HCT116 (cell line): ENCODE results near the gene ZFYVE27. TPM values are rescaled to one million over a fixed set of nuclear protein-coding genes. Genes with fewer than 3 reads are reported as not detected.

Experiments
- ATAC-seq: fragments of 200-7000 bp; cut with Tn5 transposase; 2 replicates; pipeline ENCODE4 v1.9.1; 2020; ENCODE audit warnings: mild to moderate bottlenecking, moderate library complexity
- BruUV-seq: library from RNA; stranded (reverse); fragments of 400-500 nt; replicated peaks from 2 replicates; lab custom pipeline; 2021; lab: Mats Ljungman, UMichigan
- CTCF ChIA-PET: fragments of 300-600 bp; sonication (Branson Sonifier 250); formaldehyde crosslinking; loops from one replicate; lab custom pipeline; 2021; ENCODE audit warnings: antibody characterized with exemption; lab: Charles Lee
- POLR2A ChIA-PET: fragments of 300-600, 350-600 bp; sonication (Branson Sonifier 250); formaldehyde crosslinking; loops from one replicate; lab custom pipeline; 2021; ENCODE audit warnings: antibody characterized with exemption; lab: Charles Lee
- RAD21 ChIA-PET, 2 experiments: fragments of 300-600 bp; sonication (Branson Sonifier 250); formaldehyde crosslinking; loops; one replicate each; lab custom pipeline; 2023; ENCODE audit warnings: low total read pairs in 2 of 2; ENCODE audit not compliant: uncharacterized antibody in 2 of 2, unreplicated experiment in 2 of 2, low non-redundant PET in 1 of 2; lab: Charles Lee
- DNase-seq: peaks from one replicate; pipeline ENCODE4 v3.0.0-alpha.2; 2010; ENCODE audit warnings: low read depth, low spot score
- H2AFZ ChIP-seq: fragments of 200-600 bp; shearing (Covaris generic), sonication (generic); 2 replicates; pipeline ENCODE4 v1.6.1; 2017; ENCODE audit warnings: low read depth, mixed run types, mixed read lengths, antibody characterized with exemption, low read length; ENCODE audit not compliant: poor library complexity, severe bottlenecking
- H3K27ac ChIP-seq: 2 replicates; pipeline ENCODE4 v1.5.1; 2012; ENCODE audit warnings: low read depth, low read length
- H3K27me3 ChIP-seq: fragments of 200-600 bp; sonication (generic); 2 replicates; pipeline ENCODE4 v1.6.1; 2016; ENCODE audit warnings: mixed run types, low read length, mixed read lengths; ENCODE audit not compliant: insufficient read depth
- H3K36me3 ChIP-seq, 2 experiments: fragments of 200-500 bp in 1 of 2; fragments of 200-600 bp in 1 of 2; sonication (Bioruptor generic) in 1 of 2; sonication (generic) in 1 of 2; 2 replicates each; pipeline versions ENCODE4 v1.5.1 to v1.6.1; 2014 to 2016; ENCODE audit warnings: low read length in 2 of 2, inconsistent platforms in 1 of 2, mixed read lengths in 1 of 2, mixed run types in 1 of 2; ENCODE audit not compliant: insufficient read depth in 2 of 2, control insufficient read depth in 1 of 2
- H3K4me1 ChIP-seq, 2 experiments: fragments of 200-600 bp in 1 of 2; sonication (generic) in 1 of 2; 2 replicates each; pipeline versions ENCODE4 v1.5.1 to v1.6.1; 2012 to 2017; ENCODE audit warnings: low read length in 2 of 2, inconsistent platforms in 1 of 2, mild to moderate bottlenecking in 1 of 2, mixed read lengths in 1 of 2, mixed run types in 1 of 2, moderate library complexity in 1 of 2; ENCODE audit not compliant: insufficient read depth in 2 of 2, control insufficient read depth in 1 of 2
- H3K4me2 ChIP-seq: fragments of 200-600 bp; sonication (generic); 2 replicates; pipeline ENCODE4 v1.6.1; 2017; ENCODE audit warnings: mixed run types, low read length, mixed read lengths
- H3K4me3 ChIP-seq, 2 experiments: fragments of 200-600 bp in 1 of 2; sonication (generic) in 1 of 2; replicated peaks in 1 of 2; 2 replicates each; pipeline ENCODE4 v1.5.1; 2011 to 2016; ENCODE audit warnings: low read length in 2 of 2, control low read depth in 1 of 2, low read depth in 1 of 2, mild to moderate bottlenecking in 1 of 2, mixed read lengths in 1 of 2, mixed run types in 1 of 2
- H3K79me2 ChIP-seq: fragments of 200-600 bp; sonication (generic); 2 replicates; pipeline ENCODE4 v1.6.1; 2017; ENCODE audit warnings: mild to moderate bottlenecking, mixed run types, low read length, moderate library complexity, mixed read lengths; ENCODE audit not compliant: insufficient read depth
- H3K9ac ChIP-seq: fragments of 200-600 bp; sonication (generic); 2 replicates; pipeline ENCODE4 v1.6.1; 2016; ENCODE audit warnings: low read length, mixed read lengths
- H3K9me2 ChIP-seq: fragments of 200-600 bp; sonication (generic), shearing (Covaris generic); 2 replicates; pipeline ENCODE4 v1.6.1; 2017; ENCODE audit warnings: mixed run types, mild to moderate bottlenecking, moderate library complexity; ENCODE audit not compliant: insufficient read depth
- H3K9me3 ChIP-seq, 2 experiments: fragments of 200-500 bp in 1 of 2; fragments of 200-600 bp in 1 of 2; sonication (Bioruptor generic) in 1 of 2; sonication (generic) in 1 of 2; 2 replicates each; pipeline ENCODE4 v1.6.1; 2014 to 2017; ENCODE audit warnings: low read length in 2 of 2, mixed read lengths in 2 of 2, inconsistent platforms in 1 of 2, low read depth in 1 of 2, mild to moderate bottlenecking in 1 of 2, mixed run types in 1 of 2, moderate library complexity in 1 of 2; ENCODE audit not compliant: control insufficient read depth in 1 of 2, insufficient read depth in 1 of 2
- H4K20me1 ChIP-seq: fragments of 200-600 bp; sonication (generic), shearing (Covaris generic); 2 replicates; pipeline ENCODE4 v1.6.1; 2017; ENCODE audit warnings: mixed run types, mild to moderate bottlenecking, moderate library complexity; ENCODE audit not compliant: insufficient read depth
- EGR1 ChIP-seq: IDR thresholded peaks from 2 replicates; pipeline ENCODE4 v1.6.1; 2012; ENCODE audit warnings: low read depth
- EZH2 ChIP-seq: fragments of 200-600 bp; sonication (generic); IDR thresholded peaks from 2 replicates; pipeline ENCODE4 v1.6.1; 2017; ENCODE audit warnings: antibody characterized with exemption, mixed run types
- POLR2A ChIP-seq: IDR thresholded peaks from 2 replicates; pipeline ENCODE4 v1.7.0; 2011; ENCODE audit warnings: borderline replicate concordance; ENCODE audit not compliant: insufficient read depth, insufficient read length; ENCODE audit errors: extremely low read depth
- POLR2AphosphoS5 ChIP-seq: IDR thresholded peaks from 2 replicates; pipeline ENCODE4 v1.6.1; 2011; ENCODE audit warnings: mild to moderate bottlenecking, low read depth, low read length, moderate library complexity
- SIN3A ChIP-seq: IDR thresholded peaks from 2 replicates; pipeline ENCODE4 v1.6.1; 2012; ENCODE audit warnings: low read depth
- YY1 ChIP-seq: IDR thresholded peaks from 2 replicates; pipeline ENCODE4 v1.6.1; 2011; ENCODE audit warnings: low read length, low read depth, moderate library complexity, mild to moderate bottlenecking; ENCODE audit not compliant: insufficient replicate concordance; ENCODE audit errors: extremely low read depth
- intact Hi-C: fragments of 100-400 bp; cut with micrococcal nuclease; formaldehyde crosslinking; loops from 2 replicates; pipeline ENCODE4 v1.10.0; 2022
- total RNA-seq: library from RNA; stranded (reverse); gene quantifications from one replicate; pipeline ENCODE4 v1.2.1, GENCODE V29; 2021; ENCODE audit not compliant: unreplicated experiment
- TF ChIP-seq, protein P1 (sequence below), 3 experiments: fragments of 200-600 bp in 1 of 3; sonication (generic) in 1 of 3; IDR thresholded peaks in 2 of 3; conservative IDR thresholded peaks in 1 of 3; 2 replicates each; pipeline ENCODE4 v1.5.1; 2012 to 2017; ENCODE audit warnings: low read depth in 2 of 3, low read length in 2 of 3, antibody characterized with exemption in 1 of 3, borderline replicate concordance in 1 of 3, control low read depth in 1 of 3, mild to moderate bottlenecking in 1 of 3, mixed read lengths in 1 of 3, mixed run types in 1 of 3, moderate library complexity in 1 of 3; ENCODE audit not compliant: insufficient read depth in 1 of 3
- TF ChIP-seq, protein P2 (sequence below): IDR thresholded peaks from 2 replicates; pipeline ENCODE4 v1.6.1; 2011; ENCODE audit warnings: mild to moderate bottlenecking, low read length, moderate library complexity; ENCODE audit not compliant: insufficient replicate concordance; ENCODE audit errors: extremely low read depth

Gene ZFYVE27
- total RNA-seq, 1 experiment from 2014 or later: 28.4 TPM

DNA sequence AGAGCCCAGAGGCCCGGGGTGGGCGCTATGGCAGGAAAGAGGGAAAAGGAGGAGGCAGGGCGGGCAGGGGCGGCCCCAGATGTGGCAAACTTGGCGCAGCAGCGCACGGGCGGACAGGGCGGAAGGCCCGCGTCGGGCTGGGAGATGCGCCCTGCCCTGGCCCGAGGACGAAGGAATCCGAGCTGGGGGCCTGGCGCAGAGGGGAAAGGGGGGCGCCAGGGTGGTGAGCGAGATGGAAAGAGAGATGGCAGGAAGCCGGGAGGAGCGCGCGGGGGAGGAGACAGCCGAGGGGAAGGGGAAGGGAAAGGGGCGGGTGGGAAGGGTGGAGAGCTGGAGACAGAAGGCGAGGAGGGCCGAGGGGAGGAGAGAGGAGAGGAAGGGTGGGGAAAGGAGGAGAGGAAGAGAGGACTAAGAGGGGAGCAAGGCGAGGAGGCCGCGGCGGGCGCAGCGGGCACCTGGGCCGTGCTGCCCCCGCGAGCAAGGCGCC lies 23.5 kb upstream of the ZFYVE27 start, which contains the start of gene MARVELD1:
Gene MARVELD1, plus strand, starts transcription at position 392 of the 487 bp plus-strand sequence. CDS start 147 bp downstream, outside the sequence.
- RAD21 ChIA-PET: interaction anchor here in 1 of 2 experiments (0.7 to 1.0 kb wide), 2 partner anchors 11 to 34 kb away, joined by 3 read pairs; no protein-coding TSS in a partner anchor
- CTCF ChIA-PET: interaction anchor here (0.6 to 2.6 kb wide), 8 partner anchors 11 to 83 kb away, joined by 3 to 16 read pairs (median 6); partner anchors contain the start of gene AVPI1
- TF ChIP-seq EZH2: no peak
- peak; percentile 95 for TF ChIP-seq POLR2AphosphoS5
- TF ChIP-seq EGR1: peak; percentile 62; the same call in 1 of the 2 replicates
- TF ChIP-seq YY1: peak; percentile 2
- peak; percentile 87 for TF ChIP-seq POLR2A
- no peak; the same call in 1 of the 2 replicates for TF ChIP-seq SIN3A
- peak within 1 kb of the TSS; percentile 72 to 81 for H3K4me3 ChIP-seq
- no TSS peak for BruUV-seq
- peak within 1 kb of the TSS; percentile 94 for H3K9ac ChIP-seq
- H3K4me1 ChIP-seq: peaks cover 27 to 48% of the 10 kb centered on the region in 2 experiments
- intact Hi-C loops: no loop called here
- ATAC-seq (peak; percentile 71), DNase-seq (no peak)
- no peaks in the 10 kb centered on the region for H4K20me1 ChIP-seq
- H3K9me2 ChIP-seq: no peaks in the 10 kb centered on the region
- POLR2A ChIA-PET: interaction anchor here (0.8 to 2.3 kb wide), 4 partner anchors 10 to 27 kb away, joined by 3 to 12 read pairs (median 7); partner anchors contain the start of genes AVPI1 and ZFYVE27
- peaks cover 26% of the 10 kb centered on the region; the same call in 1 of the 2 replicates for H3K79me2 ChIP-seq
- H2AFZ ChIP-seq: no peak within 1 kb of the TSS
- no peaks in the 10 kb centered on the region for H3K9me3 ChIP-seq
- H3K27ac ChIP-seq: peak within 1 kb of the TSS; percentile 99
- H3K36me3 ChIP-seq: peaks cover 0 to 12% of the 10 kb centered on the region in 2 experiments; a peak in 2 of 4 replicates
- H3K4me2 ChIP-seq: peak within 1 kb of the TSS; percentile 76
- H3K27me3 ChIP-seq: no peaks in the 10 kb centered on the region

DNA sequence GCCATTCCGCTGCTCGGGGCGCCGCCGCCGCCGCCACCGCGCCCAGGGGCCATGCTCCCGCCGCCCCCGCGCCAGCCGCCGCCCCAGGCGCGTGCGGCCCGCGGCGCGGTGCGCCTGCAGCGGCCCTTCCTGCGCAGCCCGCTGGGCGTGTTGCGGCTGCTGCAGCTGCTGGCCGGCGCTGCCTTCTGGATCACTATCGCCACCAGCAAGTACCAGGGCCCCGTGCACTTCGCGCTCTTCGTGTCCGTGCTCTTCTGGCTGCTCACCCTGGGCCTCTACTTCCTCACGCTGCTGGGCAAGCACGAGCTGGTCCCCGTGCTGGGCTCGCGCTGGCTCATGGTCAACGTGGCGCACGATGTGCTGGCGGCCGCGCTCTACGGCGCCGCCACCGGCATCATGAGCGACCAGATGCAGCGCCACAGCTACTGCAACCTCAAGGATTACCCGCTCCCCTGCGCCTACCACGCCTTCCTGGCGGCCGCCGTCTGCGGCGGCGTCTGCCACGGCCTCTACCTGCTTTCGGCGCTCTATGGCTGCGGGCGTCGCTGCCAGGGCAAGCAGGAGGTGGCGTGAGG lies 23.0 kb upstream of the ZFYVE27 start:
- no peak overlapping the region for H2AFZ ChIP-seq
- H3K9ac ChIP-seq: peak overlapping the region; percentile 94
- CTCF ChIA-PET: interaction anchor here (0.6 to 2.6 kb wide), 7 partner anchors 10 to 83 kb away, joined by 3 to 16 read pairs (median 5); partner anchors contain the start of gene AVPI1
- no peaks in the 10 kb centered on the region for H3K27me3 ChIP-seq
- peaks cover 32 to 52% of the 10 kb centered on the region in 2 experiments for H3K4me1 ChIP-seq
- H3K79me2 ChIP-seq: peaks cover 26% of the 10 kb centered on the region; the same call in 1 of the 2 replicates
- intact Hi-C loops: no loop called here
- POLR2A ChIA-PET: interaction anchor here (1.4 to 2.3 kb wide), 3 partner anchors 10 to 27 kb away, joined by 7 to 12 read pairs (median 7); partner anchors contain the start of genes AVPI1 and ZFYVE27
- RAD21 ChIA-PET: no interaction called here
- peak overlapping the region; percentile 72 to 81 for H3K4me3 ChIP-seq
- peaks cover 0 to 12% of the 10 kb centered on the region in 2 experiments; a peak in 2 of 4 replicates for H3K36me3 ChIP-seq
- BruUV-seq: no TSS peak
- H3K9me3 ChIP-seq: no peaks in the 10 kb centered on the region
- peak overlapping the region; percentile 99 for H3K27ac ChIP-seq
- ATAC-seq (peak; percentile 52), DNase-seq (no peak)
- H3K4me2 ChIP-seq: peak overlapping the region; percentile 76
- H3K9me2 ChIP-seq: no peaks in the 10 kb centered on the region
- H4K20me1 ChIP-seq: no peaks in the 10 kb centered on the region
- TF ChIP-seq POLR2AphosphoS5: peak; percentile 90
- TF ChIP-seq, protein P1, sequence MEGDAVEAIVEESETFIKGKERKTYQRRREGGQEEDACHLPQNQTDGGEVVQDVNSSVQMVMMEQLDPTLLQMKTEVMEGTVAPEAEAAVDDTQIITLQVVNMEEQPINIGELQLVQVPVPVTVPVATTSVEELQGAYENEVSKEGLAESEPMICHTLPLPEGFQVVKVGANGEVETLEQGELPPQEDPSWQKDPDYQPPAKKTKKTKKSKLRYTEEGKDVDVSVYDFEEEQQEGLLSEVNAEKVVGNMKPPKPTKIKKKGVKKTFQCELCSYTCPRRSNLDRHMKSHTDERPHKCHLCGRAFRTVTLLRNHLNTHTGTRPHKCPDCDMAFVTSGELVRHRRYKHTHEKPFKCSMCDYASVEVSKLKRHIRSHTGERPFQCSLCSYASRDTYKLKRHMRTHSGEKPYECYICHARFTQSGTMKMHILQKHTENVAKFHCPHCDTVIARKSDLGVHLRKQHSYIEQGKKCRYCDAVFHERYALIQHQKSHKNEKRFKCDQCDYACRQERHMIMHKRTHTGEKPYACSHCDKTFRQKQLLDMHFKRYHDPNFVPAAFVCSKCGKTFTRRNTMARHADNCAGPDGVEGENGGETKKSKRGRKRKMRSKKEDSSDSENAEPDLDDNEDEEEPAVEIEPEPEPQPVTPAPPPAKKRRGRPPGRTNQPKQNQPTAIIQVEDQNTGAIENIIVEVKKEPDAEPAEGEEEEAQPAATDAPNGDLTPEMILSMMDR (IDR thresholded peaks at IDR 0.05 in 2 of 3, conservative IDR thresholded peaks at IDR 0.05 in 1 of 3; ENCODE audit: borderline replicate concordance in 1 of 3, insufficient read depth in 1 of 3, low read depth in 2 of 3, low read length in 2 of 3): no peak
- TF ChIP-seq, protein P2, sequence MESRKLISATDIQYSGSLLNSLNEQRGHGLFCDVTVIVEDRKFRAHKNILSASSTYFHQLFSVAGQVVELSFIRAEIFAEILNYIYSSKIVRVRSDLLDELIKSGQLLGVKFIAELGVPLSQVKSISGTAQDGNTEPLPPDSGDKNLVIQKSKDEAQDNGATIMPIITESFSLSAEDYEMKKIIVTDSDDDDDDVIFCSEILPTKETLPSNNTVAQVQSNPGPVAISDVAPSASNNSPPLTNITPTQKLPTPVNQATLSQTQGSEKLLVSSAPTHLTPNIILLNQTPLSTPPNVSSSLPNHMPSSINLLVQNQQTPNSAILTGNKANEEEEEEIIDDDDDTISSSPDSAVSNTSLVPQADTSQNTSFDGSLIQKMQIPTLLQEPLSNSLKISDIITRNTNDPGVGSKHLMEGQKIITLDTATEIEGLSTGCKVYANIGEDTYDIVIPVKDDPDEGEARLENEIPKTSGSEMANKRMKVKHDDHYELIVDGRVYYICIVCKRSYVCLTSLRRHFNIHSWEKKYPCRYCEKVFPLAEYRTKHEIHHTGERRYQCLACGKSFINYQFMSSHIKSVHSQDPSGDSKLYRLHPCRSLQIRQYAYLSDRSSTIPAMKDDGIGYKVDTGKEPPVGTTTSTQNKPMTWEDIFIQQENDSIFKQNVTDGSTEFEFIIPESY: no peak
